Muscle layer of duodenum (tissue), 2 donors: ENCODE measurements around the gene HIP1R.

Source experiments
- H3K27ac ChIP-seq: one replicate; pipeline ENCODE4 v1.7.0; 2013; ENCODE audit warnings: mild to moderate bottlenecking, low read length
- H3K27me3 ChIP-seq: one replicate; pipeline ENCODE4 v1.7.0; 2013; ENCODE audit warnings: low read depth, mild to moderate bottlenecking, control low read depth, low read length
- H3K36me3 ChIP-seq, 2 donors: one replicate each; pipeline ENCODE4 v1.7.0; 2013; ENCODE audit warnings: low read length in 2 of 2, control low read depth in 1 of 2, mild to moderate bottlenecking in 1 of 2; ENCODE audit not compliant: insufficient read depth in 2 of 2, control insufficient read depth in 1 of 2
- H3K4me1 ChIP-seq, 2 donors: one replicate each; pipeline ENCODE4 v1.7.0; 2013; ENCODE audit warnings: low read length in 2 of 2, mild to moderate bottlenecking in 2 of 2, control low read depth in 1 of 2, moderate library complexity in 1 of 2; ENCODE audit not compliant: insufficient read depth in 2 of 2, control insufficient read depth in 1 of 2
- H3K4me3 ChIP-seq, 2 donors: one replicate each; pipeline ENCODE4 v1.7.0; 2013; ENCODE audit warnings: low read length in 2 of 2, low read depth in 1 of 2, mild to moderate bottlenecking in 1 of 2
- H3K9me3 ChIP-seq, 2 donors: one replicate each; pipeline ENCODE4 v1.7.0; 2013; ENCODE audit warnings: low read length in 2 of 2, control low read depth in 1 of 2, mild to moderate bottlenecking in 1 of 2; ENCODE audit not compliant: control insufficient read depth in 1 of 2
- donor health status: healthy.

Gene HIP1R

DNA sequence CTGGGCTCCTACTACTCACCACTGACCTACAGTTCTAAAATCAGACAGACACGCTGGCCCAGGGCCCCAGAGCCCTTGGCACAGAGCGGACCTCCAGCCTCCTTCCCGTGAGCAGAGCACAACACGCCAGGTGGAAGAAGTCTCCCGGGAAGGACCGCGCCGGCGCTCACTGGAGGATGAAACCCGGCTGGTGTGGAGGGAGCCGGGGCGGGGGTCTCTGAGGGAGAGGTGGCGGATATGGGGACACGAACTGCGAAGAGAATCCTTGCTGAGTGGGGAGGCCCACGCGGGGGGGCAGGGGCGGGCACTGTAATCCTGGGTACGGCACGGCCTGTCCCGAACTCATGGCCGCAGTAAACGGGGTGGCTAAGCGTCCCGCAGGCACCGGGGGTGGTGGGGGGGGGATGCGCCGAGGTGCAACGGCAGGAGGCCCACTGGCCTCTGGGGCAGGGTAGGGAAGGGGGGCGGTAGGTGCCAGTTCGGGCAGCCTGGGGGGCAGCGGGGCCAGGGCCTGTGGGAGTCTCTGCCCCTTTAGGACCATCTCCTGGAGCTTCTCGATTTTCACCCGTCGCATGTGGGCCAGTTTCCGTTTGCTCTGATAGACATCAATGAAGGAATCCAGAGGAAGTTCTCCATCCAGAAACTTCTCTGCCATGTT lies 31.8 kb downstream of the HIP1R start:
- Histone ChIP-seq H3K27me3 (no peaks in the 10 kb centered on the region), H3K36me3 (peaks cover 29 to 41% of the 10 kb centered on the region in 2 donors), H3K9me3 (no peaks in the 10 kb centered on the region), H3K27ac (no peak overlapping the region), H3K4me3 (no peak overlapping the region), H3K4me1 (peaks cover 15 to 26% of the 10 kb centered on the region in 2 donors)

DNA sequence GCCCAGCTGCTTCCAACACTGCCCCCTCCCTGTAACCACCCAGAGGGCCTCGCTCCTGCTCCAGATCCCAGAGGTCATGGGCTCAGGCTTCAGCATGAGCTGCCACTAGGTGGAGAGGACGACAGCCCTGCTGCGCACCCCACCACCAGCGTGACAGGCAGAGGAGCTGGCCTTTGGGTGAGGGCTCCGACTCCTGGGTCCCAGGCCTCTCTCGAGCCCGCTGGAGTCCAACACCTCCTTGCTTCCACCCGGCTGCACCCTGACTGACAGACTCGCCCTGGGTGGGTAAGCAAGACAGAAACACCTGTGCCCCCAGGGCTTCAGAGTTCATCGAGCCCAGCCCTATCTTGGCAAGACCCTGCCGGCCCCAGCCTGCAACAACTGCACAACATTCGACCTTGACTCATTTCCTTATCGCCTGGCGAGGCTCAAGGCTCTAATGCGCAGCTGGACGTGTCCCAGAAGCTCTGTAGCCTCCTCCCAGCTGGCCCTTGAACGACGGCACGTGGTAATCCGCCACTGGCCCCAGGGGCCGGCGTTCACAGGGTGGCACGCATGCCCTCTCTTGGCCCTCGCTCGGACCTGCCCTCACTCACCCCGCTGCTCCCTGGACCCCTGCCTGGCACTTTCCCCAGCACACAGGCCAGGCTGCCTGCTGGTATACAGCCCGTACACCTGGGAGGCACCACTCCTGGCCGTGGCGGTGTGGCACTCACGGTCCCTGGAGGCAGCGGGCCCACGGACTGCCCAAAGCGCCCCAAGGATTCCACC lies 32.6 kb downstream of the HIP1R start:
- Histone ChIP-seq H3K4me1 (peaks cover 22 to 29% of the 10 kb centered on the region in 2 donors), H3K9me3 (no peaks in the 10 kb centered on the region), H3K27me3 (no peaks in the 10 kb centered on the region), H3K4me3 (no peak overlapping the region), H3K36me3 (peaks cover 29 to 41% of the 10 kb centered on the region in 2 donors), H3K27ac (no peak overlapping the region)

DNA sequence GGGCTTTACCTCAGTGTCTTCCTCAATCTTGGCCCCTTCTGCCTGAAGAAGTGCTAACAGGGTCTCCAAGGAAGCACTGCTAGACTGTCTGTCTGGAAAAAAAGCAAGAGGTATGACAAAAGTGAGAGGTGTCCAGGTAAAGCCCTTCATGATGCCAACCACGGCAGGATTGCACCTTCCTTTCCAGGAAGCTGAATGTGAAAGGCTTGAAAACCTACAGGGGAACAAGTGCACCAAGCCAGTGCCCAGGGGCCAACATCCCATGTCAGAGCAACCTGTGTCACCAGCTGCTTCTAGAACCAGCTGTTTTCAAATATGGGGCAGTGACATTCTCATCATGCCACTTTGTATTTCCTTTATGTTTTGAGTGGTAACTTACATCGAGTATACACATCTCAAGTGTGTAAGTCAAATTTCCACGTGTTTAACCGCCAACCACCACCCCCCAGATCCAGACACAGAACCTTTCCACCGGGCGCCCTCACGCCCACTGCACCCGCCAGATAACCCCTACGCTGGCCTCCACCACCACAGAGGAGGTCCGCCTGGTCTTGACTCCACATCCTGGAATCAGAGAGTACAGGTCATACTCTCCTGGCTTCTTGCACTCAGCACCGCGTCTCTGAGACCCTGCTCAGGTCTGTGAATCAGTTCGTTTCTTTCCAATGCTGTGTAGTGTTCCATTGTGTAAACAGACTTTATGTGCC lies 33.4 kb downstream of the HIP1R start:
- Histone ChIP-seq H3K27ac (no peak overlapping the region), H3K27me3 (no peaks in the 10 kb centered on the region), H3K4me3 (no peak overlapping the region), H3K36me3 (peaks cover 29 to 41% of the 10 kb centered on the region in 2 donors), H3K4me1 (peaks cover 22 to 33% of the 10 kb centered on the region in 2 donors), H3K9me3 (no peaks in the 10 kb centered on the region)

DNA sequence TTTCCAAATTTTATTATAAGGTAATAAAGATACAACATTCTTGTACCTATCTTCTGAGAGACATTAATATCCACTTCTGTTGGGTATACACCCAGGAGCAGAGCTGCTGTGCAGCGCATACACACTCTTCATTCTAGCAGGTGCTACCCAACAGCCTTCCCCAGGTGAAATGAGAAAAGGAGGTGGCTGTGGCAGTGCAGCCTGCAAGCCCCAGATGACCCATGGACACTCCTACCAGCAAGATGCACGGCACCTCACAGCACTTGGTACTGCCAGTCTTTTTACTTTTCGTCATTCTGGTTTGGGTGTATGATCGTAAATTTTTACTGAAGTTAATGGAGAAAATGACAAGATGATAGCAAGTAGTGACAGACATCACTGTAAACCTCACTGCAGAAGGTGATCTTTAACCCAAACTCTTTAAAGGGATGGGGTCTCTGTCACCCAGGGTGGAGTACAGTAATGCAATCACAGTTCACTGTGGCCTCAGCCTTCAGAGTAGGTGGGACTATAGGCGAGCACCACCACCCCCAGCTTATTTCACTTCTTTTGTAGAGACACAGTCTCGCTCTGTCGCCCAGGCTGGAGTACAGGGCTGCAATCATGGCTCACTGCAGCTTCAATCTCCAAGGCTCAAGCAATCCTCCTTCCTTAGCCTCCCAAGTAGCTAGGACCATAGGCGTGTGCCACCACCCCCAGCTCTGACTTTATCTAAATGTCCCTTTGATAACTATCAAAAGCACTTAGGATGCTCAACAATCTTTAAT lies 34.1 kb downstream of the HIP1R start:
- no peaks in the 10 kb centered on the region for H3K9me3 ChIP-seq

DNA sequence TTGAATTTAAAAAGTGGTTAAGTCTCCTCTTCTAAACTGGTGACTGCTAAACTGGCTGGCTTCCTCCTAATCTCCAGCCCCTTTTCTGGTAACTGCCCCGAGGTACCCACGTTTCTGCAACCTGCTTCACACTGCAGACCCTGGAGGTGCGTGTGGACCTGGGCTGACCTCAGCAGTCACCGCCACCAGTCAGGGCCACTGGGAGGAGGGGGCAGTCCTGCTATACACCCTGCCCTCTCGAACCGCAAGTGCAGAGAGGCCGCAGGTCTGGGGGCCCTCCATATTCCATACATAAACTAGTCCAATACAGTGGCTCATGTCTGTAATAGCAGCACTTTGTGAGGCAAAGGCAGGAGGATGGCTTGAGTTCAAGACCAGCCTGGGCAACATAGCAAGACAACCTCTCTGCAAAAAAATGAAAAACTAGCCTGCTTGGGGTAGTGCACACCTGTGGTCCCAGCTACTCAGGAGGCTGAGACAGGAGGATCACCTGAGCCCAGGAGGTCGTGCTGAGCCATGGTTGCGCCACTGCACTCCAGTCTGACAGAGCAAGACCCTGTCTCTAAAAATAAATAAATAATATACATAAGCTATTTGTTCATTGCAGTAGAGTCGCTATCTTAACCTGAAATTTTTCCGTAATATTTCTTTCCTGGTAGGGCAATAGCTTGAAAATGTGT lies 35.0 kb downstream of the HIP1R start:
- H3K36me3 ChIP-seq, result peaks cover 29 to 36% of the 10 kb centered on the region in 2 donors
- peaks cover 22 to 43% of the 10 kb centered on the region in 2 donors for H3K4me1 ChIP-seq

More for the DNA sequence above, 34.1 kb downstream of the HIP1R start:
- no peak overlapping the region for H3K27ac ChIP-seq
- no peaks in the 10 kb centered on the region for H3K27me3 ChIP-seq
- peaks cover 22 to 39% of the 10 kb centered on the region in 2 donors for H3K4me1 ChIP-seq
- no peak overlapping the region for H3K4me3 ChIP-seq
- peaks cover 29 to 38% of the 10 kb centered on the region in 2 donors for H3K36me3 ChIP-seq

DNA sequence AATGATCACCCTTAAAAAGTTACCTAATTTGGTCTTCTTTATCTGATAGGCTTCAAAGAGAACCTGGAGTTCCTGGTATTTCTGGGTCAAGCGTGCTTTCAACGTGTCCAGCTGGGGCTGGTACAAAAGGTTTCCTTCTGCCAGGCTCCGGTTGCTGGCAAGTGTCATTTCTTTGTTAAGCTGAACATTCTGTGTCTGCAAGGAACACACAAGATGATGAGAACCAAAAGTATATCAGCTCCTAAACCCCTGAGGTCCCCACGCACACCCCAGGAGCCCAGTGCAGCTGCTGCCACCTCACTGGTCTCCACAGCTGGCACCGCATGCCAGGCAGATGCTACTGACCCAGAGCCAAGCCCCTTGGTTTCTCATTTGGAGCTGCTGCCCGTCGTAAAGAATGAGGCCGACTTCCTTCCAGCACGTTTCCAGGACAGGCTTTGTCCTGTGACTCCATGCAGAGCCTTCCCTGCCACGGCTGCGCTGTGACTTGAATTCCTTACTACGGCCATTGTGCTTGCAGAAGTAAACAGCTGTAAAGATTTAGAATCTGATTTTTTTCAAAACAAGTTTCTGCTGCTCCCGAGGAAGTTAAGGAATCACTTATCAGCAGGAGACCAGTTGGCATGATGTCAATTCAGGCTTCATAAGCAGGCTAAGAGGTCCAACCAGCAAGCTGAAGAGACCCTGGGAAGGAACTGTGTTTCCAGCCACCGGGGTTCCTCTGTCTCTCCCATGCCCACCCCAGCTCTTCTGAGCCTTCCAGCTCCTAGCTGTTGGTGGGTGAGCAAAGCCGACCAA lies 35.8 kb downstream of the HIP1R start:
- Histone ChIP-seq H3K9me3 (no peaks in the 10 kb centered on the region), H3K27ac (peak overlapping the region; percentile 90), H3K4me1 (peaks cover 28 to 46% of the 10 kb centered on the region in 2 donors), H3K4me3 (peak overlapping the region; percentile 52 to 57), H3K36me3 (peaks cover 29 to 36% of the 10 kb centered on the region in 2 donors), H3K27me3 (no peaks in the 10 kb centered on the region)

More for the DNA sequence above, 35.0 kb downstream of the HIP1R start:
- Histone ChIP-seq H3K9me3 (no peaks in the 10 kb centered on the region), H3K4me3 (no peak overlapping the region), H3K27me3 (no peaks in the 10 kb centered on the region), H3K27ac (peak overlapping the region; percentile 90)

DNA sequence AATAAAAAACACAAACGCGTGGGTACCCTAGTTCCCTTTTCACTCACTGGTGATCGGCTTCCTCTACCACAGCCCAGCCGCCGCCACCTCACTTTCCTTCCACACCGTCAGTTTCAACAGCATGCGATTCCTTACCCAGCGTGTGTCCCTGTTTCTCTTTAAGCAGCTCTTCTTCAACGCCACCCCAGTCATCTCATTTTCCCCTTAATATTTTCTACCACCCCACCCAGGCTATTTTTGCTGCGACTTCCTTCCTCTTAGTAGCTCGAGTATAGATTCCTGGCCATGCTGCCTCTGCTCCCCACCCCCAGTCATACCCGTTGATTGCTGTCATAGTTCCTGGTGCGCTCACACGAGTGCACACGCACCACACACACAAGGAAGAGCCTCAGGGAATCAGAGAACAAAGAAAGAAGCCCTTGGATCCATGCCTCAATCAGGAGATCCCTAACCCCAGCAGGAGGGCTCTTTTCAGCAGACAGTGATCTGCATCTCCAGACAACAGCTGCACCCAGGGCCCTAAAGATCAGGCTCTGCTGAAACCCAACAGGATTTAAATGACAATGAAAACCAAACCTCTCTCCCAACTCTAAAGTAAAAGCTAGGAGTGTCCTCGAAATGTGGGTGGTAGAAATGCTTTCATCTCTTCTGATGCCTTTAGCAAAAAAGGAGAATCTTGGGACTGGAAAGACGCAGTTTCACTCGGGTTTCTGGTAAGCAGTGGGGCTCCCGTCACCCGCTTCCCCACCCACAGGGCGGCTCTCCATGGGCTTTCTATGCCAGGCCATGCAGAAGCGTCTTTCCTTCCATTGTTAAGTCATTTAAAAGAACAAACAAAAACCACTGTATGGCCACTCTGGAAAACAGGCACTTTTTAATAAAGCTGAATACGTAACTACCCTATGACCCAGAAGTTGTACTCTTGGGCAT lies 36.9 kb downstream of the HIP1R start:
- no peaks in the 10 kb centered on the region for H3K27me3 ChIP-seq
- peaks cover 26 to 29% of the 10 kb centered on the region in 2 donors for H3K36me3 ChIP-seq
- H3K9me3 ChIP-seq, result no peaks in the 10 kb centered on the region
- peaks cover 28 to 46% of the 10 kb centered on the region in 2 donors for H3K4me1 ChIP-seq
- peak overlapping the region; percentile 90 for H3K27ac ChIP-seq
- peak overlapping the region; percentile 52 to 57 for H3K4me3 ChIP-seq

DNA sequence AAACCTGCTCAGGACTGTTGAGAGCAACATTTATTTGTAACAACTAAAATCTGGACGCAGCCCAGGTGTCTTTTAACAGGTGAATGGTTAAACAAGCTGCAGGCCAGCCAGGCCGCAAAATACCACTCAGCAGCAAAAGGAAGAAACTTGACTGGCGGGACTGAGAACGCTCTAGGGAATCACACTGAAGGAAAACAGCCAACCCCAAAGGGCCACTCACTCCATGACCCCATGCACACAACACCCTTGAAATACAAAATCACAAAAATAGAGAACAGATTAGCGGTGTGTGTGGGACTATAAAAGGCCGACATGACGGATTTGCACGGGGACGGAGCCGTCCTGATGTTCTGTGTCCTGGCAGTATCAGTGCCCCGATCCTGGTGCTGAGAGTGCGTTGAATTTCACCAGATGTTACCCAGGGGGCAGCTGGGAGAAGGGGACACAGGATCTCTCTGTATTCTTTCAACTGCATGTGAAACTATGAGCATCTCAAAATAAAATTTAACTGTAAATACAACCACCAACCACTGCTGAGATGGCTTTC lies 37.6 kb downstream of the HIP1R start:
- peaks cover 19 to 25% of the 10 kb centered on the region in 2 donors for H3K36me3 ChIP-seq
- H3K4me3 ChIP-seq, result peak overlapping the region in 1 of 2 donors; percentile 57
- no peaks in the 10 kb centered on the region for H3K9me3 ChIP-seq
- H3K4me1 ChIP-seq, result peaks cover 28 to 50% of the 10 kb centered on the region in 2 donors
- no peaks in the 10 kb centered on the region for H3K27me3 ChIP-seq
- peak overlapping the region; percentile 90 for H3K27ac ChIP-seq

DNA sequence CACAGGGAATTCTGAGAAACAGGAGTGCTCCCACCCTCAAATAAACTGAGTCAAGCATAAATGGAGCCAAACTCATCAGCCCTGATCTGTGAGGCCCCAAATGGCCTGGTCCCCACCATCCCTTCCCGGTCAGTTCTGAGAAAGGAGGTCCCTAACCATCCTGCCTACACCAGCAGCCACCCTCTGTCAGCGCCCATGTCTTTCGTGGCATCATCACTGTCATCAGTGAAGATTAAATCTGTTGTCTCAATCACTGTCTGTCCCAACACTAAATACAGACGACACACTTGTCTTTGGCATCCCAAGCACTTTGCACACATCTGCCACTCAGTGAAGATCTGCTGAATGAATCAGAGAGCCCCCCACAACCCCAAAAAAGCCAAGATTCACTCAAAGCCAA lies 38.3 kb downstream of the HIP1R start:
- Histone ChIP-seq H3K9me3 (no peaks in the 10 kb centered on the region), H3K27me3 (no peaks in the 10 kb centered on the region), H3K4me3 (no peak overlapping the region), H3K27ac (no peak overlapping the region), H3K4me1 (peaks cover 28 to 50% of the 10 kb centered on the region in 2 donors), H3K36me3 (peaks cover 13 to 19% of the 10 kb centered on the region in 2 donors)
